Cardiac fibroblast (primary cell): Measurements from ENCODE around the gene ABR.

Experiments
- DNase-seq, 2 donors: peaks; one replicate each; pipeline versions ENCODE4 v3.0.0 to v3.0.0-alpha.2; 2010; ENCODE audit warnings: low read depth in 2 of 2
- H3K4me3 ChIP-seq, 2 donors: replicated peaks in 1 of 2; 1 replicate in 1 of 2; 2 replicates in 1 of 2; pipeline ENCODE4 v1.5.1; 2011; ENCODE audit warnings: low read depth in 2 of 2, low read length in 2 of 2, mild to moderate bottlenecking in 2 of 2, moderate library complexity in 1 of 2
- TF ChIP-seq, protein P1 (sequence below): IDR thresholded peaks from one replicate; pipeline ENCODE4 v1.5.1; 2011; ENCODE audit warnings: low read depth, mild to moderate bottlenecking, low read length, inconsistent platforms

ABR gene

GRCh38 chr17:967122-967521 lies 212.7 kb downstream of the ABR start:
- TF ChIP-seq, protein P1, sequence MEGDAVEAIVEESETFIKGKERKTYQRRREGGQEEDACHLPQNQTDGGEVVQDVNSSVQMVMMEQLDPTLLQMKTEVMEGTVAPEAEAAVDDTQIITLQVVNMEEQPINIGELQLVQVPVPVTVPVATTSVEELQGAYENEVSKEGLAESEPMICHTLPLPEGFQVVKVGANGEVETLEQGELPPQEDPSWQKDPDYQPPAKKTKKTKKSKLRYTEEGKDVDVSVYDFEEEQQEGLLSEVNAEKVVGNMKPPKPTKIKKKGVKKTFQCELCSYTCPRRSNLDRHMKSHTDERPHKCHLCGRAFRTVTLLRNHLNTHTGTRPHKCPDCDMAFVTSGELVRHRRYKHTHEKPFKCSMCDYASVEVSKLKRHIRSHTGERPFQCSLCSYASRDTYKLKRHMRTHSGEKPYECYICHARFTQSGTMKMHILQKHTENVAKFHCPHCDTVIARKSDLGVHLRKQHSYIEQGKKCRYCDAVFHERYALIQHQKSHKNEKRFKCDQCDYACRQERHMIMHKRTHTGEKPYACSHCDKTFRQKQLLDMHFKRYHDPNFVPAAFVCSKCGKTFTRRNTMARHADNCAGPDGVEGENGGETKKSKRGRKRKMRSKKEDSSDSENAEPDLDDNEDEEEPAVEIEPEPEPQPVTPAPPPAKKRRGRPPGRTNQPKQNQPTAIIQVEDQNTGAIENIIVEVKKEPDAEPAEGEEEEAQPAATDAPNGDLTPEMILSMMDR = no peak
- DNase-seq = no peak
- no peak overlapping the region for H3K4me3 ChIP-seq

DNA sequence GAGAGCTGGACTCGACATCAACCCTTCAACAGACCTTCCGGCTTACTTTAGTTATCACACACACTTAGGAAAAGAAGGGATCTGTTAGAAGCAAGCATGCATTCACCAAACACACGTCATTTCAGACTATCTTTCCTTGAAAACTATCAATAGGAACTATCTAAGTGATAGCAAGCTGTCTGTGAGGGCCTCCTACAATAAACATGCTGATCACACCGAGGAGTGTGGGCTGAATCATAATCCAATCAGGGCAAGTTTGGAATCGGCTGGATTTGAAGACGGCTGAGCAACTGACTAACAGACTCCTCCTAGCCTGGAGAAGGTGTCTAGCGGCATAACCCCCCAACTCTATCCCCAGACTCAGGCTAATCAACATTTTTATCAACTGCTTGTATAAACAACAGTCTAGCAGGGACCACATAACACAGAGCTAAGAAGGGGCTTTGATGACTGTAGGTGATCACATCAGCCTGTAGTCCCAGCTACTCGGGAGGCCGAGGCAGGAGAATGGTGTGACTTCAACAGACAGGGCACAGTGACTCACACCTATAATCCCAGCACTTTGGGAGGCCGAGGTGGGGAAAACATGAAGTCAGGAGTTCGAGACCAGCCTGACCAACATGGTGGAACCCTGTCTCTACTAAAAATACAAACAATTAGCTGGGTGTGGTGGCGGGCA lies 214.3 kb downstream of the ABR start:
- TF ChIP-seq, protein P1 = no peak
- H3K4me3 ChIP-seq = no peak overlapping the region
- no peak for DNase-seq

DNA sequence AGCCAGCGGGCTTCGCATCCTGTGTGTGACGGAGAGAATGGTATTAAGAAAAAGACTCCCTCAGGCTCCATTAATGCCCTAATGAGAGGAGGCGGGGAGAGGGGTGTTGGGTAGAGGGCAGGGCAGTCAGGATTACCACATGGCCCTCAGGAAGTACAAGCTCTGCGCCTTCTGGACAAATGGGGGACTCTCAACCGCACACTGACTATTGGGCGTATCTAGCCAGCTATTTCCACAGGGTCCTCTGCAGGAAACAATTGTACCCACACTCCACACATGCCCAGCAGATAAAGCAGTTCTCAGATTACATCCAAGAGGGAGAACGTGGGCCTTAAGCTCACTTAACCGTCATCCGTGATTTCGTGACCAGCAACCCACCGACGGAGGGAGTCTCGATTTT lies 214.9 kb downstream of the ABR start:
- TF ChIP-seq, protein P1 = no peak
- DNase-seq = no peak

GRCh38 chr17:962670-963069 lies 217.1 kb downstream of the ABR start:
- DNase-seq = no peak
- H3K4me3 ChIP-seq = no peak overlapping the region
- TF ChIP-seq, protein P1 = no peak

More for the DNA sequence above, 214.9 kb downstream of the ABR start:
- H3K4me3 ChIP-seq = no peak overlapping the region

- H3K4me3 ChIP-seq = no peak overlapping the region
- TF ChIP-seq, protein P1 = no peak
- DNase-seq = no peak
Measured at GRCh38 chr17:962166-962565, 217.6 kb downstream of the ABR start.

- TF ChIP-seq, protein P1 = no peak
- DNase-seq = no peak
- no peak overlapping the region for H3K4me3 ChIP-seq
Measured at GRCh38 chr17:958712-959451, 220.9 kb downstream of the ABR start.
